Hematopoietic multipotent progenitor cell treated with erythropoietin and hydrocortisone succinate and interleukin-3 and kit ligand, for 4 days (in vitro differentiated cells): ENCODE data around the gene ADH5.
"Not testable (repeated sequence)": the region's sequence is repeated elsewhere in the genome, so short reads cannot be mapped to it uniquely, and the experiment has no call there.

Source experiments
- DNase-seq: peaks from one replicate; pipeline ENCODE4 v3.0.0-alpha.2; 2015

The ADH5 gene

DNA sequence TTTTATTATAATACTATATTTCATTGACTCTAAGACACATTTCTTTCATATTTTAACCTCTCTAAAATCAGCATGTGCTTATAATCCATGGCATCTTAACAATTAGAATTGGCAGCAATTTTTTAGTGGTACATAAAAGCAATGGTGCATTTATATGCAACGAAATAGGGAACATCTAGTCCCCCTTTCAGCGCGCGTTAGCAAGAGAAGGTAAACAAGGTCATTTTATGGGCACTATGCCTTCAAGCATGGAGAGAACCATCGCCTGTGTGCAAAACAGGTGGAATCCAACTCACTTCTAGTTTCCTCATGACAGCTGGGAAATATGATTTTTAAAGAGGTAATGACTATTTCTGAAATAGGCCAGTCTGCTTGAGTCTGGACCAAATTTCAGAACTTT, 6.4 kb downstream of the ADH5 start:
- no peak for DNase-seq

DNA sequence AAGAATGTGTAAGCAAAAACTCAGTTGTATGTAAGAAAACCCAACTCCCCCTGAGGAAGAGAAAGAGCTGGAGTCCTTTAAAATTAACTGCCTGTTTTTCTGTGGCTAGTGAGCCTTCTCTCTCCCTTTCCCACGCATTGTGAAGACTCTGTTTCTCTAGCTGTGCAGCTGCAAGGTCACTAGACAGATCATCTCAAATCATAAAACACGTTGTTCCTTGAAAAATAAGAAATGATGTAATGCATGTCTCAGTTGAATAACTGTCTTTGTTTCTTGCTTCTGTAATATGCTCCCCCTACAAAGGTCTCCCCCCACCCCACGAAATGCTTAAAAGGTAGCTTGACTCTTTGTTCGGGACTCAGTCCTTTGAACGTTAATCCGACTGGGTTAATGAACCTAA, 7.7 kb downstream of the ADH5 start:
- not testable (repeated sequence) for DNase-seq

DNA sequence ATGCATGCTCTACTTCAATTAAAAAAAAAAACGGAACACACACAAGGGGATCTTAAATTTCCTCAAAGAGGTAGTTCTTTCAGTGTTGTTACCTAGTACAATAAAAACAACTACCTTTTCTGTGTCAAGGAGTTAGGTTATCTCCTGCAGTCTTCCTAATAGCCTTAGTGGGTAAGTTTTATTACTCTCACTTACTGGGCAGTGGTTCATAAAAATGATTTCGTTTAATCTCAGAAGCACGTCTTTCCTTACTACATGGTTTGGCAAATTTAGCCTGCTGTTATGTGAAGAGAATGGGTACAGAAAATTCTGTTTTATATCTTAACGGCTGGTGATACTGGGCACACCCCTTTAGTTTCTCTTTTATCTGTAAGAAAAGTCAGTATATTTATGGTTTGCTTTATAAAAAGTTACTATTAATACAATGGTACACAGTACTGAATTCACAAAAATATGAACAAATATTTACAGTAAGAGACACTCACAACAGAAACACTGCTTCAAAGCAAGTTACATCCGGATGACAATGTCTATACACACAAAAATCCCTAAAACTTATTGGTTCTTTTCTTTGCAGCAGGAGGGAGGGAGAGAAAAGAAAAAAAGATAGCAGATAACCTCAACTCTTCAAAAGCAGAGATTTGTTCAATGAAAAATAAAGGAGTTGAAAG, 8.8 kb downstream of the ADH5 start:
- no peak for DNase-seq

DNA sequence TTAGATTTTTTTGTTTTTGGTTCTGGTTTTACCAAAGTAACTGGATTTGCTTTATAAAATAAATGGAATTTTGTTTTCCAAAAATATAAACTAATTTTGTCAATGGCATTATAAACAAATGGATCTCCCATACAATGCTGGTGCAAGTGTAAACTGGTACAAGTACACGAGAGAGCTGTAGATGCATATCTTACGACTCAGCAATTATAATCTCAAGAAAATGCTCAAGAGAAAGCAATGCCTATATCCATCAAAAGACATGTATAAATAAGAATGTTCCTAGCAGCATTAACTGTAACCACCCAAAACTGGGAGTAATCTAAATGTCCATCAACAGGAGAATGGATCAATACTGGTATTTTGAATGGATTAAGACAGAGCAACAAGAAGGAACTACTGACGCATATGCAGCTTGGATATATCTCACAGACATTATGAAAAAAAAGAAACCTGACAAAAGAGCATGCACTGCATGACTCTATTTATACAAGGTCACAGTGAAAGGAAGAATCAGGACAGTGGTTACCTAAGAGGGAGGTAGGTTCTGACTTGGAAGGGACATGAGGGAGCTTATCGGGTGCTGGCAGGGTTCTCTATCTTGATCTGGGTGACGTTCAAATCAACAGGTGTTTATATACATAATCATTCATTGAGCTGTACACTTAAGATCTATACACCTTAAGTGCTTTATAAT, 9.5 kb downstream of the ADH5 start:
- no peak for DNase-seq

DNA sequence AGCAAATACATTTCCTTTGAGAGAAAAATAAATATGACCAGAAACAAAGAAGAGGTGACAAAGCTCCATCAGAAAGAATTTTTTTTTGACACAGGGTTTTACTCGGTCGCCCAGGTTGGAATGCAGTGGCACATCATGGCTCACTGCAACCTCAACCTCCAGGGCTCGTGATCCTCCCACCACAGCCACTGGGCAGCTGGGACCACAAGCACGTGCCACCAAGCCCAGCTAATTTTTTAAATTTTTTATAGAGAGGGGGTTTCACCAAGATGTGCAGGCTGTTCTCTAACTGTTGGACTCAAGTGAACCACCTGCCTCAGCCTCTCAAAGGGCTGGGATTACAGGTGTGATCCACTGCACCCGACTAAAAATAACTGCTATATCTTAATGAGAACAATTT, 10.3 kb downstream of the ADH5 start:
- no peak for DNase-seq

DNA sequence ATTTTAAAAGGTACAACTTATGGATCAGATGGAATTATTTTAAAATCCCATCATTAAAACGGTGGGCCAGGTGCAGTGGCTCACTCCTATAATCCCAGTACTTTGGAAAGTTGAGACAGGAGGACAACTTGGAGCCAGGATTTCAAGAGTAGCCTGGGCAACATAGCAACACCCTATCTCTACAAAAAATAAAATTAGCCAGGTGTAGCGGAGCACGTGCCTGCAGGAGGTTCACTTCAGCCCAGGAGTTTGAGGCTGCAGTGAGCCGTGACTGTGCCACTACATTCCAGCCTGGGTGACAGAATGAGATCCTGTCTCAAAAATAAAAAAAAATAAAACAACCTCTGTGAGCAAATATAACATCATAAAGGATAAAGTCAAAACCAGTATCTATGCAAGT, 11.4 kb downstream of the ADH5 start:
- no peak for DNase-seq

DNA sequence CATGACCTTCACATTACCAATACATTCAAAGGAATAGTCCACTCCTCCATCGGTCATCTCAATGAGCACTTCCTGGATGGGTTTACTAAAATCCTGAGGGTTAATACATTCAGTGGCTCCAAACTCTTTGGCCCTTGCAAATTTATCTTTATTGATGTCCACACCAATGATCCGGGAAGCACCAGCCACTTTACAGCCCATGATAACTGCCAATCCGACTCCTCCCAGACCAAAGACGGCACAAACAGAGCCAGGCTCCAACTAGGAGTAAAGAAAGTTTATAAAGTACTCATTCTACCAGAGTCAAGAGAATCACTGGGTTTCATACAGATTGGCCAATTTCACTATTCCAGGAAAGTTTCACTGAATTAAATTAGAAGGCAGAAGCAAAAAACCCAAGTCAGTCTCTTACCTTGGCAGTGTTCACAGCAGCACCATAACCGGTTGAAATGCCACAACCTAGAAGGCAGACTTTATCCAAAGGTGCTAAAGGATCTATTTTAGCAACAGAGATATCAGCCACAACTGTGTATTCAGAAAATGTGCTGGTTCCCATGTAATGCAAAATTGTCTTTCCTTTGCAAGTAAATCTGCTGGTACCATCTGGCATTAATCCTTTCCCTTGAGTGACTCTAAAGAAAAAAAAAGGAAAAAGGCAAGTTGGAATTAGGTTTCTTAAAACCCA, 12.2 kb downstream of the ADH5 start:
- DNase-seq, result no peak

DNA sequence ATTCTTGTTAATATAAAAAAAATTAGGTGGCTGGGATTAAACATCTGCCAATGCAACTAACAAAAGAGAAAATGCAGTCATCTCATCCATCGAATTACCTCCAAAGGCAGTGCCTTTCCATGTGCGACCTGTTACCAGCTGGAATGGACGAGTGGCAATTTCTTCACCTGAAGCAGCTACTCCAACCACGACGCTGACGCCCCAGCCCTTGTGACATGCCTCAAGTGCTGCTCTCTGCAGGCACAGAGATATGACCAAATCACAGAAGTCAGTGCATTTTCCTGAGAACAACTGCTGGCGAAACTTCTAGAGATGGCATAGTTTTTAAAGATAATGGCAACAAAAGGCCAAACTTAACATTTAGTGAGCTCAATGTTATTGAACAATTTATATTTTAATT, 13.8 kb downstream of the ADH5 start:
- DNase-seq, result no peak

DNA sequence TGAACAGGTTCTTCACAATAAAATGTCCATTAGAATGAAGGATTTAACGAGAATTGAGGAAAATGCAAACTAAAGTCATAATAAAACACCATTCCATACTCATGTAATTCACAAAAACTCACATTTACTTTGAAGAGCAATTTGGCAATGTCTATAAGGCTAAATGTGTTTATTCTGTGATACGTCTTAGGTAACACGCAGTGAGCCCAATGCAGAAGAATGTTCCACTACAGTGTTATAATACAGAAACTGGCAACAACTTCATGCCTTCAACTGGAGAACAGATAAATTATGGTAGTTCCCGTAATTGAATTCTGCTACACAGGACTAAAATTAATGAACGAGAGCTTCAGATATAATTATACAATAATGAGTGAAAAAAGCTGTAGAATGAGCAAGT, 17.4 kb downstream of the ADH5 start:
- no peak for DNase-seq

DNA sequence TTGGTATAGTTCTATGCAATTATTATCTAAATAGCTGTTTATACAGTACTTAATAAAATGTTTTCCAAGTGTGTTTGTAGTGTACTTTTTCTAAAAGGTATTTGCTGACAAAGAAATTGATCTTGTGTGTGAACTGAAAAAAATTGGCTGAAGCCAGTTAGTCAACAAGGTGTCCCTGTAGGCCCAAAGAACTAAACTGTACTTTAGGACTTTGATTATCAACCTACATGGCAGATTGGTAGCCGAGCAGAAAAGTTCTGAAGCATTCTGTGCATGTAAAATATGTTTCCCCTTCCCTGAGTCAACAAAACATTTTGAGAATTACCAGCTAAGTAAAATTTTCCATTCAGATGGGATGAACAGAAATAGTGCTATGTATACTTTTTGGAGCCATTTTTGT, 21.0 kb downstream of the ADH5 start:
- no peak for DNase-seq

DNA sequence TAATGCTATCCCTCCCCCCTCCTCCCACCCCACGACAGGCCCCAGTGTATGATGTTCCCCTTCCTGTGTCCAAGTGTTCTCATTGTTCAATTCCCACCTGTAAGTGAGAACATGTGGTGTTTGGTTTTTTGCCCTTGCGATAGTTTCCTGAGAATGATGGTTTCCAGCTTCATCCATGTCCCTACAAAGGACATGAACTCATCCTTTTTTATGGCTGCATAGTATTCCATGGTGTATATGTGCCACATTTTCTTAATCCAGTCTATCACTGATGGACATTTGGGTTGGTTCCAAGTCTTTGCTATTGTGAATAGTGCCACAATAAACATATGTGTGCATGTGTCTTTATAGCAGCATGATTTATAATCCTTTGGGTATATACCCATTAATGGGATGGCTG, 23.1 kb downstream of the ADH5 start:
- not testable (repeated sequence) for DNase-seq

DNA sequence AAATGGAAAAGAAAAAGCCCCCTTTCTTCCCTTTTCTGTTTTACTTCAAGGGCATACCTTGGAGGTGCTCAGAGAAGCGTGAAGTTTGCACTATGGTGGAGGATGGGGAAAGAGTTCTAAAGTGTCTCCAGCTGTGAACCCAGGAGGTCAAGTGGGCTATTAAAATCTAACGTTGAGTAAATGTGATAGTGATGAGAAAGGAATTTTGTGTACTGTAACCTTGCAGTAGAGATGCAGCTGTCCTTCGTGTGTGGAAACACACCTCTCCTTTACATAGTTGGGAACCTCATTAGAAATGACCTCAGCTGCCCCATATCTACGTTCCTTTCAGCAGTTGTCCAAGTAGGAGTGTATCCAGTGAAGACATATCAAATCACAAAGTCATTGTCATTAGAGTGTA, 26.5 kb downstream of the ADH5 start:
- DNase-seq, result no peak

DNA sequence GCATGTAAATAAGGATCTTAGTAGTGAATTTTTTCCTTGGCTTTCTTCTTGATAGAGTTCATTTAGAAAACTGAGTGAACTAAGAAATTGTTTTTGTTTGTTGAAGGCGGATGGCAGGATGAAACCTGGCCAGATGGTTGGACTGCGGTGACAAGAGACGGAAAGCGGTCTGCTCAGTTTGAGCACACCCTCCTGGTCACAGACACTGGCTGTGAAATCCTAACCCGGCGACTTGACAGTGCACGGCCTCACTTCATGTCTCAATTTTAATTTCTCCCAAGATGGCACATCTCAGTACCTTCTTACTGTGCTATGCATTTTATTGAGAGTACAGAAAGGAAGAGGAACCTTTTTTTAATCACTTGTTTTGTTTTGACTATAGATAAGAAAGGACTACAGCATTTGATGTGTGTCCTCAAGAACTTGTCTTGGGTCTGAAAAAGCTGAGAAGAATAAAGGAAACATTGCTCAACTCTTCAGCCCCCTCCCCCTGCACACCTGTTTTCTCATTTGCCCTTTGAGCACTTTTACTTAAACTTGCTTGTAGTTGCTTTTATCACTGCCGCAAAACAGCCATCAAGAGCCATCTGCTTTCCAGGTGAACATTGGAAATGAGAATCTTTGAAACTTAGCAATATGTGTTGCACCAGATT, 27.4 kb downstream of the ADH5 start:
- DNase-seq, result no peak

DNA sequence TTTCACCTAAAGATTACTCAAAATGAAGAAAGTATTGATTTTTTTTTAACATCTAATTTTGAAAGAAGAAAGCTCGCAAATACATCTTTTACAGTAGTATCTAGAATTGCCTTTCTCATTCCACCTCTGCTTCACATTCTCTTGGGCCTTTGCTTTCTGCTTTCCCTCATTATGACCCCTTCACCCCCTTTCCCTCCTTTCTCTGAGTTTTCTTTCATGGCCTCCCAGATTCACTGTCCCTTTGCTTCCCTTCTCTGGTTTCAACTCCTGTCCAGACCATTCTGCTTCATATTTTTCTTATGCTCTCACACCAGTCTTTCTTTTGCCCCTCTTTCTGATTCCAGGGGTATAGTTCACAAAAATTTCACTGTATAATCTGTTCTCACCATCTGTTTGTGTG, 29.0 kb downstream of the ADH5 start:
- no peak for DNase-seq

DNA sequence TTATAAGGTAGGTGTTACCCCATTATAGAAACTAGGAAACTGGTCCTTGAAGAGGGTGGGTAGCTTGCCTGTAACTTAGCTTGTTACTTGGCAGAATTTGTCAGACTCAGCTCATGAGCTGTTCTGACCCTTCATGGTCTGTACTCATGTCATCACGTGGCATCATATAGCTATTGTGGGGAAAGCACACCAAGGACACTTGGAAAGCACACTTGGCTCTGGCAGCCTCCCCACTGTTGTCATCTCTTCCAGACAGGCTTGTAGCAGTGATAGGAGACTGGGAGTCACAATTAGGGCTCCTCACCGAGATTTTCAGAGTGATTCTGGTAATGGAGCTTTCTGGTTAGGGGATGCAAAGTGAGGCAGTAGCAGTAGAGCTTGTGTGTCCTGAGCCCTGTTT, 30.4 kb downstream of the ADH5 start:
- DNase-seq, result no peak

DNA sequence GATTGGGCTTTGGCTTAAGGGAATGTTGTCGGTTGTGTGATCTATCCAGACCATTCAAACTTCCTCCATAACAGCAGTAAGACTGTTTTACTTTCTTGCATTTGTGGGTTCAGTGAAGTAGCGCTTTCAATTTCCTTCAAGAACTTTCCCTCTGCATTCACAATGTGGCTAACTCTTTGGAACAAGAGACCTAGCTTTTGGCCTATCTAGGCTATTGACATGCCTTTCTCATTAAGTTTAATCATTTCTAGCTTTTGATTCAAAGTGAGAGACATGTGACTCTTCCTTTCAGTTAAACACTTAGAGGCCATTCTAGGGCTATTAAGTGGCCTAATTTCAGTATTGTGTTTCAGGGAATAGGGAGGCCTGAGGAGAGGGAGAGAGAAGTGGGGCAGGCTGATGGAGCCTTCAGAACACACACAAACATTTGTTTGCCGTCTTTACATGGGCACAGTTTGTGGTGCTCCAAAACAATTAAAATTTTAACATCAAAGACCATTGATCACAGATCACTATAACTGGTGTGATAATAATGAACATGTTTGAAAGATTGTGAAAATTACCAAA, 34.1 kb downstream of the ADH5 start:
- DNase-seq, result no peak

DNA sequence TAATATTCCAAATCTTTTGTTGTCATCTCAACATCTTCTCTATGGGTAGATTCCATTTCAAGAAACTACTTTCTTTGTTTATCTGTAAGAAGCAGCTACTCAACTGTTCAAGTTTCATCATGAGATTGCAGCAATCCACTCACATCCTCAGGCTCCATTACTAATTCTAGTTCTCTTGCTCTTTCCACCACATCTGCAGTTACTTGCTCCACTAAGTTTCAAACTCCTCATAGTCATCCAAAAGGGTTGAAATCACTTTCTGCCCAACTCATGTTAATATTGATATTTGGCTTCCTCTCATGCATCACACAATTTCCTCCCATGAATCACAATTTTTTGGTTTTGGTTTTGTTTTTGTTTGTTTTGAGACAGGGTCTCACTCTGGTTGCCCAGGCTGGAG, 35.7 kb downstream of the ADH5 start:
- DNase-seq, result no peak

DNA sequence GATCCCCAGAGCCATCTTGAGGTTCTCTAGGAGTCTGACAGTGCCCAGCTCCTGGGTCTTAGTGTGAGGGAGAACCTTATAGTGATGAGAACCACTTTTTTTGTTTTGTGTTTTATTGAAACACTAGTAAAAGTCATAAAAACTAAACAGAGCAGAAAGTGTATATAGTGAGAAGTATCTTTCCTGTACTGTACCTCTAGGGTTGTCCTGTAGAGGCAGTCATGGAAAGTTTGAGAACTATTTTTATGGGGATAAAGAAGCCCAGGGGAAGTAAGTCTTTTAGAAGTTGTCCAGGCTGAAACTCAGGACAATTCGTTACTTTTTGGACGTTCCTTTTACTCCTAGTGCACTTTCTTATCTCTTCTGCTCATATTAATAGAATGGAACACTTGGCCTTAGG, 40.9 kb downstream of the ADH5 start:
- DNase-seq, result no peak

DNA sequence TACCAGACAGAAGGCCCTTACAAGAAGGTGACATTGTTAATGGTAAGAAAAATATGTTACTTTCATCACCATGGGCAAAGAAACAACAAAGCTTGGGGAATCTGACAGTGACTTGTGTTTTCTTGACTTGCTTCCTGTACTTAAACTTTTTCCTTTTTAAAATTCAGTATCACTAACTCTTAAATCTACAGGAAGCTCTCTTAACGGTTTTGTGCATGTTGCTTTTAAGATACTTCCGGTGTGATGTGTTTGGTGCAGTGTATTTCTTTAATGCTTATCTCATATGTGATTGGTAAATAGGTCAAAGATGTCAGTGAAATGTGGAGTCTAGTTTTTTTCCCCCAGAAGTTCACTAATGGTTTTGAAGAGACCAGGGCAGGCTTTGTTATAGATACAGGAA, 45.2 kb downstream of the ADH5 start:
- peak; percentile 58 for DNase-seq

DNA sequence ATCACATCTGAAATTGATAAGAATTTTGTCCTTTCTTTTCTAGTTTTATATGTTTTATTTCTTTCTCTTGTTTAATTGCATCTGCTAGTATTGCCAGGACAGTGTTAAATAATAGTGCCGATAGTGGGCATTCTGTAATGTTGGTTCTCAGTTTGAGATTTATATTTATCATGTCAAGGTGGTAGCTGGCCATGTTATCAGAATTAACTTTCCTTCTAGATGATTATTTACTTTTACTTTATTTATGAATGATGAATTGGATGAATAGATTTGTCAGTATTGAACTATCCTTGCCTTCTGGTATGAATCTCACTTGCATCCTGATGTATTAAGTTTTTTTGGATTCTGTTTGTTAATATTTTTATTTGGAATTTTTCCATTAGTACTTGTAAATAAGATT, 50.4 kb downstream of the ADH5 start:
- peak; percentile 11 for DNase-seq

DNA sequence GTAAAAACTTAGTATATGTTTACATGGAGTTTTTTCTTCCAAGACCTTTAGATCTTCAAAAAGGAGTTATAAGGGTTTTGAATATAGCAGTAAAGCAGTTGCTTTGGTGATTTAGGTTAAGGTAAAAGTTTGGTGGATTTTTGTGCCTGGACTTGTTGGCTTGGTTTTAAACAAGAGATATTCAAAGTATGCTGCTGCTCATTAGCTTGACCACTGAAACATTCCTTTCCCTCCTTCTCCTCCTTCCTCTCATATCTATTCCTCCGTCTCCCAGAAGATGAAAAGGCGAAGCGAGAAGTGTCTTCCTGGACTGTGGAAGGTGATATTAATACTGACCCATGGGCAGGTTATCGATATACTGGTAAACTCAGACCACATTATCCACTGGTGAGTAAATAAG, 54.6 kb downstream of the ADH5 start:
- DNase-seq, result no peak

DNA sequence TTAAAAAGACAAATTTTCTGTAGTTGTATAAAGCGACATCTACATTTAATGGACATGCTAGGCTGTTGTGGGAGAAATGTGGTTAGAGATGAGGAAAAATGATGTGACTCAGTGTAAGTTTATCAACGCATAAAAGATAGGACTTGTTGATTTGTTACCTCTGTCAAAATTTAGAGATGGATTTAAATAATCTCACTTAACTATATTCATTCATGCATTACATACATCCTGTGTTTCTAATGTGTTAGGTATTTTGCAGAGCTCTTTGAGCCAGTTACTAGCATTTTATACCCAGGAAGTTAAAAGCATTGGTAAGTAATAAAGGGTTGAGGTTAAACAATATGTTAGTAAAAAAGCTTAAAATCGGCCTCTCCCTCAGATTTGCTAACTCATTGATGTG, 58.7 kb downstream of the ADH5 start:
- DNase-seq, result peak; percentile 37

DNA sequence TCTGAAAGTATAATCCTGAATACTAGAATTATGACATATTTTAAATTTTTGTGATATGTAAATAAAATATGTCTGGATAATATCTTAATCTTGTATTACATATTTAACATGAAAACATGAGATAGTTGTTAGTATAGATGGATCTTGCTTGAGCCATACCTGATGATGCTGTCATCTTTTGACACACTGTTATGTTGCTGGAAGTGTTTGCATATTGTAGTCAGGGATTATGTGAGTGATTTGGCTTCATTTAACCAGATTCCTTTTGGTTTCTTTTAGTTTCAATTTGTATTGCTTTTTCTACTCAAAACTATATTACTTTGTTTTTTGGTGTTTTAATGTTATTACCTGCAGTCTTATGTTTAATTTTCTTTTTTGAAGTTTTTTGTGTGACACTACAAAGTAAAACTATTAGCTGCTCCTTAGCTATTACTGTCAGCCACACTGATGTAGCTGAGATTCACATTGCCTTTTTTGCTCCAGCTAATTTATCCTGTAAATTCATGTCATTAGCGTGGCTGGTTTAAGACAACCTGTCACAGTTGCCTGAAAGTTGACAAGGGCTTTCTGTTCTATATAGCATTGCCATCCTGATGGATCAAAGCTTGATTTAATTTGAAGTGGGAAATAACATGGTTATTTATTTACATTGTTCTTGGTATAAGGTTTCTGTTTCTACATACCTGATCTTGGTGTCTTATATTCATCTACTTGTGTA, 59.4 kb downstream of the ADH5 start:
- no peak for DNase-seq
